Measurements from ENCODE around the gene PLEKHA5. TPM values are rescaled to one million over a fixed set of nuclear protein-coding genes. Genes with fewer than 3 reads are reported as not detected.

The PLEKHA5 gene
- total RNA-seq, 1 experiment from 2014 or later, result 6.3 TPM

DNA sequence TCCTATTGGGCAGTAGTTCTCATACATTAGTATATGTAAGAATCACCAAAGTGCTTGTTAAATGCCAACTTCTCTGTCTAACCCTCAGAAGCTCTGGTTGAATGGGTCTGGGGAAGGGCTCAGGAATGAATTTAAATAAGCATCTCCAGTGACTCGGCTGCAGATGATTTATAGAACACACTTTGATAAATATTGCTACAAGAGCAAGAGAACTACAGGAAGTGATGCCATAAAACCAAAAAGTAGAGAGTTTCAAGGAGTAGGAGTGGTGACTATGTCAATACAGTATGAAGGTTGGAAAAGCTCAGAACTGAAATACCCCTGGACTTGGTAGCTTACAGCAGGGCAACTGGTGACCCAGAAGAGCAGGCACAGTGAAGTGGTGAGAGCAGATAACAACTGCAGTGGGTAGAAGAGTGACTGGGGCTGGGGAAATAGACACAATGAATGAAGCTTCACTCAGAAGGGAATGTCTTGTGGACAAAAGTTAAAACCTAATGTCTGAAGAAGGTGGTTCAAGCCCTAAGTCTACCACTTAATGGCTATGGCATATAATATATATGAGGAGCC lies 8.0 kb upstream of the PLEKHA5 start:
- Histone ChIP-seq H3K9me3 (ENCODE audit: control insufficient read depth, insufficient read depth, low read depth, low read length) (no peaks in the 10 kb centered on the region), H3K27me3 (ENCODE audit: control insufficient read depth, insufficient read depth, low read length) (no peaks in the 10 kb centered on the region), H3K36me3 (ENCODE audit: control insufficient read depth, insufficient read depth, low read length) (no peaks in the 10 kb centered on the region), H3K4me1 (ENCODE audit: control insufficient read depth, insufficient read depth, low read length) (no peaks in the 10 kb centered on the region), H3K27ac (ENCODE audit: low read length) (no peak overlapping the region), H3K4me3 (ENCODE audit: low read depth in 2 of 2, low read length in 2 of 2) (no peak overlapping the region)
- ChIA-PET CTCF (no interaction called here), POLR2A (no interaction called here)
- intact Hi-C loops (cut with micrococcal nuclease; ENCODE audit: unreplicated experiment), result no loop called here
- TF ChIP-seq, protein P1, sequence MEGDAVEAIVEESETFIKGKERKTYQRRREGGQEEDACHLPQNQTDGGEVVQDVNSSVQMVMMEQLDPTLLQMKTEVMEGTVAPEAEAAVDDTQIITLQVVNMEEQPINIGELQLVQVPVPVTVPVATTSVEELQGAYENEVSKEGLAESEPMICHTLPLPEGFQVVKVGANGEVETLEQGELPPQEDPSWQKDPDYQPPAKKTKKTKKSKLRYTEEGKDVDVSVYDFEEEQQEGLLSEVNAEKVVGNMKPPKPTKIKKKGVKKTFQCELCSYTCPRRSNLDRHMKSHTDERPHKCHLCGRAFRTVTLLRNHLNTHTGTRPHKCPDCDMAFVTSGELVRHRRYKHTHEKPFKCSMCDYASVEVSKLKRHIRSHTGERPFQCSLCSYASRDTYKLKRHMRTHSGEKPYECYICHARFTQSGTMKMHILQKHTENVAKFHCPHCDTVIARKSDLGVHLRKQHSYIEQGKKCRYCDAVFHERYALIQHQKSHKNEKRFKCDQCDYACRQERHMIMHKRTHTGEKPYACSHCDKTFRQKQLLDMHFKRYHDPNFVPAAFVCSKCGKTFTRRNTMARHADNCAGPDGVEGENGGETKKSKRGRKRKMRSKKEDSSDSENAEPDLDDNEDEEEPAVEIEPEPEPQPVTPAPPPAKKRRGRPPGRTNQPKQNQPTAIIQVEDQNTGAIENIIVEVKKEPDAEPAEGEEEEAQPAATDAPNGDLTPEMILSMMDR (IDR thresholded peaks at IDR 0.05), result no peak
- no peak for TF ChIP-seq POLR2AphosphoS5 (IDR thresholded peaks at IDR 0.05; ENCODE audit: low read depth, low read length)
- TF ChIP-seq, protein P2, sequence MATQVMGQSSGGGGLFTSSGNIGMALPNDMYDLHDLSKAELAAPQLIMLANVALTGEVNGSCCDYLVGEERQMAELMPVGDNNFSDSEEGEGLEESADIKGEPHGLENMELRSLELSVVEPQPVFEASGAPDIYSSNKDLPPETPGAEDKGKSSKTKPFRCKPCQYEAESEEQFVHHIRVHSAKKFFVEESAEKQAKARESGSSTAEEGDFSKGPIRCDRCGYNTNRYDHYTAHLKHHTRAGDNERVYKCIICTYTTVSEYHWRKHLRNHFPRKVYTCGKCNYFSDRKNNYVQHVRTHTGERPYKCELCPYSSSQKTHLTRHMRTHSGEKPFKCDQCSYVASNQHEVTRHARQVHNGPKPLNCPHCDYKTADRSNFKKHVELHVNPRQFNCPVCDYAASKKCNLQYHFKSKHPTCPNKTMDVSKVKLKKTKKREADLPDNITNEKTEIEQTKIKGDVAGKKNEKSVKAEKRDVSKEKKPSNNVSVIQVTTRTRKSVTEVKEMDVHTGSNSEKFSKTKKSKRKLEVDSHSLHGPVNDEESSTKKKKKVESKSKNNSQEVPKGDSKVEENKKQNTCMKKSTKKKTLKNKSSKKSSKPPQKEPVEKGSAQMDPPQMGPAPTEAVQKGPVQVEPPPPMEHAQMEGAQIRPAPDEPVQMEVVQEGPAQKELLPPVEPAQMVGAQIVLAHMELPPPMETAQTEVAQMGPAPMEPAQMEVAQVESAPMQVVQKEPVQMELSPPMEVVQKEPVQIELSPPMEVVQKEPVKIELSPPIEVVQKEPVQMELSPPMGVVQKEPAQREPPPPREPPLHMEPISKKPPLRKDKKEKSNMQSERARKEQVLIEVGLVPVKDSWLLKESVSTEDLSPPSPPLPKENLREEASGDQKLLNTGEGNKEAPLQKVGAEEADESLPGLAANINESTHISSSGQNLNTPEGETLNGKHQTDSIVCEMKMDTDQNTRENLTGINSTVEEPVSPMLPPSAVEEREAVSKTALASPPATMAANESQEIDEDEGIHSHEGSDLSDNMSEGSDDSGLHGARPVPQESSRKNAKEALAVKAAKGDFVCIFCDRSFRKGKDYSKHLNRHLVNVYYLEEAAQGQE (IDR thresholded peaks at IDR 0.05; ENCODE audit: insufficient read depth in 1 of 2, low read depth in 2 of 2, low read length in 1 of 2), result no peak
- ATAC-seq, result no peak
- no peak for DNase-seq (ENCODE audit: low read depth, low spot score)
- in situ Hi-C loops (cut with HindIII; ENCODE audit: low pct_unique_long_range_greater_than_20kb, low sequenced_read_pairs), result no loop called here
- no TSS peak for BruUV-seq (replicated peaks)

DNA sequence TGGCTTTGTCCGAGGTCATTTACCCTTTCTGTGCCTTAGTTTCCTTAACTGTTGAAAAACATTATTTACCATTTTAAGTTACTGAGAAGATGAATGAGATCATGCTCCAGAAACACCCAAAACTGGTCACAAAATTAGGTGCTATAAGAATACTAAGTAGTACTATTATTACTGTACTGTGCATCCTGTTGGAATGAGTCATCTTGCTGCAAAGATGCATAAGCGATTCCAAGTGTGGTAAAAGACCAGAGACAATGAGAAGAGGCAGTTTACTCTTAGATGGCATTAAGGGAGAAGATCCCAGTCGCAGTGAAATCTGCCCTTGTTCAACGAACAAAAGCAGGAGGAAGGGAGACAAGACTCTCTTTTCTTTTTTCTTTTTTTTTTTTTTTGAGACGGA lies 4.2 kb upstream of the PLEKHA5 start:
- H3K9me3 ChIP-seq (ENCODE audit: control insufficient read depth, insufficient read depth, low read depth, low read length), result no peaks in the 10 kb centered on the region
- TF ChIP-seq, protein P1 (IDR thresholded peaks at IDR 0.05), result no peak
- TF ChIP-seq, protein P2 (IDR thresholded peaks at IDR 0.05; ENCODE audit: insufficient read depth in 1 of 2, low read depth in 2 of 2, low read length in 1 of 2), result no peak
- TF ChIP-seq SIN3A (IDR thresholded peaks at IDR 0.05; ENCODE audit: borderline replicate concordance, insufficient read depth, low read depth, low read length), result no peak
- no peak for TF ChIP-seq TCF7L2 (IDR thresholded peaks at IDR 0.05; ENCODE audit: low read depth, low read length)
- no peak for TF ChIP-seq POLR2AphosphoS5 (IDR thresholded peaks at IDR 0.05; ENCODE audit: low read depth, low read length)
- no peaks in the 10 kb centered on the region; the same call in 1 of the 2 replicates for H3K4me1 ChIP-seq (ENCODE audit: control insufficient read depth, insufficient read depth, low read length)
- BruUV-seq (replicated peaks), result no TSS peak
- H3K36me3 ChIP-seq (ENCODE audit: control insufficient read depth, insufficient read depth, low read length), result no peaks in the 10 kb centered on the region; the same call in 1 of the 2 replicates
- no peak for ATAC-seq
- POLR2A ChIA-PET, result no interaction called here
- in situ Hi-C loops (cut with HindIII; ENCODE audit: low pct_unique_long_range_greater_than_20kb, low sequenced_read_pairs), result no loop called here
- H3K4me3 ChIP-seq (ENCODE audit: low read depth in 2 of 2, low read length in 2 of 2), result no peak overlapping the region
- no peaks in the 10 kb centered on the region for H3K27me3 ChIP-seq (ENCODE audit: control insufficient read depth, insufficient read depth, low read length)
- intact Hi-C loops (cut with micrococcal nuclease; ENCODE audit: unreplicated experiment), result no loop called here
- CTCF ChIA-PET, result interaction anchor here (0.7 kb wide), 1 partner anchor 184 kb away, joined by 5 read pairs; no protein-coding TSS in a partner anchor
- DNase-seq (ENCODE audit: low read depth, low spot score), result no peak
- no peak overlapping the region for H3K27ac ChIP-seq (ENCODE audit: low read length)
